Prostate gland (tissue), 2 donors: ENCODE results near the gene PLIN1.

Experiments
- CTCF ChIP-seq, 4 experiments: fragments of 200-600 bp in 2 of 4; fragments of 450-650 bp in 2 of 4; sonication (generic) in 2 of 4; IDR thresholded peaks; 1 replicate in 3 of 4; 2 replicates in 1 of 4; pipeline ENCODE4 v1.5.1; 2016 to 2019; ENCODE audit warnings: antibody characterized with exemption in 4 of 4, mild to moderate bottlenecking in 2 of 4, moderate library complexity in 2 of 4
- POLR2A ChIP-seq: fragments of 450-650 bp; IDR thresholded peaks from one replicate; pipeline ENCODE4 v1.6.1; 2016; ENCODE audit warnings: antibody characterized with exemption, mild to moderate bottlenecking

- TF ChIP-seq CTCF (IDR thresholded peaks at IDR 0.05) (no peak), POLR2A (no peak)
These were observed 33.5 kb downstream of the PLIN1 start for GRCh38 chr15:89645680-89646079.
